IMR-90 (cell line): ENCODE data around the gene CCDC18. TPM values are rescaled to one million over a fixed set of nuclear protein-coding genes. Genes with fewer than 3 reads are reported as not detected.

Source experiments
- ATAC-seq: fragments of 200-7000 bp; cut with Tn5 transposase; 2 replicates; pipeline ENCODE4 v1.9.1; 2020; ENCODE audit warnings: low read depth, mild to moderate bottlenecking, moderate library complexity
- BruUV-seq: library from RNA; stranded (reverse); fragments of 400-500 nt; replicated peaks from 2 replicates; lab custom pipeline; 2021; lab: Mats Ljungman, UMichigan
- CTCF ChIA-PET: fragments of 300-600 bp; formaldehyde crosslinking; extraction: SDS; loops from one replicate; lab custom pipeline; 2021; ENCODE audit warnings: antibody characterized with exemption; lab: Yijun Ruan, JAX
- POLR2A ChIA-PET: fragments of 300-600 bp; sonication (Branson Sonifier 250); formaldehyde crosslinking; loops from one replicate; lab custom pipeline; 2022; ENCODE audit warnings: antibody characterized with exemption; ENCODE audit not compliant: unreplicated experiment; lab: Charles Lee
- DNase-seq: peaks from one replicate; pipeline ENCODE4 v3.0.0; 2013
- H2AFZ ChIP-seq: replicated peaks from 2 replicates; pipeline ENCODE3; 2013; ENCODE audit warnings: low read length, mild to moderate bottlenecking; ENCODE audit not compliant: poor library complexity
- H2AK5ac ChIP-seq: 2 replicates; pipeline ENCODE4 v1.6.1; 2013; ENCODE audit warnings: low read depth, low read length, inconsistent platforms
- H2AK9ac ChIP-seq: replicated peaks from 2 replicates; pipeline ENCODE3; 2013; ENCODE audit warnings: mild to moderate bottlenecking, low read depth, low read length, moderate library complexity; ENCODE audit not compliant: poor library complexity
- H2BK120ac ChIP-seq: 2 replicates; pipeline ENCODE4 v1.6.1; 2013; ENCODE audit warnings: low read depth, low read length, inconsistent platforms
- H2BK15ac ChIP-seq: 3 replicates; pipeline ENCODE4 v1.6.1; 2013; ENCODE audit warnings: low read depth, low read length, inconsistent platforms
- H2BK20ac ChIP-seq: 2 replicates; pipeline ENCODE4 v1.6.1; 2013; ENCODE audit warnings: low read depth, mild to moderate bottlenecking, inconsistent platforms, low read length, moderate library complexity
- H2BK5ac ChIP-seq: 2 replicates; pipeline ENCODE4 v1.6.1; 2013; ENCODE audit warnings: mild to moderate bottlenecking, low read depth, low read length, inconsistent platforms; ENCODE audit not compliant: poor library complexity, severe bottlenecking
- H3K14ac ChIP-seq: replicated peaks from 2 replicates; pipeline ENCODE4 v1.6.1; 2013; ENCODE audit warnings: low read depth, low read length, inconsistent platforms
- H3K18ac ChIP-seq: 2 replicates; pipeline ENCODE4 v1.6.1; 2013; ENCODE audit warnings: low read depth, low read length, control low read depth
- H3K23ac ChIP-seq: 2 replicates; pipeline ENCODE4 v1.6.1; 2013; ENCODE audit warnings: low read depth, low read length, inconsistent platforms
- H3K27ac ChIP-seq: 2 replicates; pipeline ENCODE4 v1.5.1; 2013; ENCODE audit warnings: mild to moderate bottlenecking, control low read depth, low read length; ENCODE audit not compliant: insufficient read depth
- H3K27me3 ChIP-seq: 2 replicates; pipeline ENCODE4 v1.6.1; 2013; ENCODE audit warnings: low read length; ENCODE audit not compliant: control insufficient read depth, insufficient read depth
- H3K36me3 ChIP-seq: 2 replicates; pipeline ENCODE4 v1.6.1; 2013; ENCODE audit warnings: low read length, mixed read lengths; ENCODE audit not compliant: control insufficient read depth, insufficient read depth
- H3K4ac ChIP-seq: 2 replicates; pipeline ENCODE4 v1.6.1; 2013; ENCODE audit warnings: low read depth, low read length, inconsistent platforms
- H3K4me1 ChIP-seq: 2 replicates; pipeline ENCODE4 v1.6.1; 2013; ENCODE audit warnings: low read length, mixed read lengths; ENCODE audit not compliant: control insufficient read depth, insufficient read depth
- H3K4me2 ChIP-seq: 2 replicates; pipeline ENCODE4 v1.6.1; 2013; ENCODE audit warnings: low read depth, mild to moderate bottlenecking, control low read depth, low read length, moderate library complexity
- H3K4me3 ChIP-seq: 2 replicates; pipeline ENCODE4 v1.5.1; 2013; ENCODE audit warnings: low read depth, mild to moderate bottlenecking, control low read depth, low read length, moderate library complexity; ENCODE audit not compliant: insufficient read depth
- H3K56ac ChIP-seq: 2 replicates; pipeline ENCODE4 v1.6.1; 2013; ENCODE audit warnings: low read length, inconsistent platforms; ENCODE audit not compliant: insufficient read depth; ENCODE audit errors: extremely low read depth
- H3K79me1 ChIP-seq, 2 experiments: 2 replicates each; pipeline ENCODE4 v1.6.1; 2013; ENCODE audit warnings: low read length in 2 of 2, inconsistent platforms in 1 of 2, low read depth in 1 of 2
- H3K9ac ChIP-seq: 2 replicates; pipeline ENCODE4 v1.6.1; 2013; ENCODE audit warnings: low read depth, low read length, control low read depth
- H3K9me1 ChIP-seq: 2 replicates; pipeline ENCODE4 v1.6.1; 2013; ENCODE audit warnings: low read length, inconsistent platforms; ENCODE audit not compliant: insufficient read depth
- H3K9me3 ChIP-seq: 2 replicates; pipeline ENCODE4 v1.6.1; 2013; ENCODE audit warnings: low read length; ENCODE audit not compliant: control insufficient read depth, insufficient read depth
- H4K20me1 ChIP-seq: 2 replicates; pipeline ENCODE4 v1.6.1; 2013; ENCODE audit warnings: low read length, inconsistent platforms; ENCODE audit not compliant: insufficient read depth
- H4K5ac ChIP-seq: 2 replicates; pipeline ENCODE4 v1.6.1; 2013; ENCODE audit warnings: mild to moderate bottlenecking, low read depth, low read length, control low read depth
- H4K8ac ChIP-seq, 2 experiments: 2 replicates each; pipeline ENCODE4 v1.6.1; 2013; ENCODE audit warnings: low read depth in 2 of 2, low read length in 2 of 2, control low read depth in 1 of 2, inconsistent platforms in 1 of 2
- H4K91ac ChIP-seq: 2 replicates; pipeline ENCODE4 v1.6.1; 2013; ENCODE audit warnings: low read depth, low read length, inconsistent platforms; ENCODE audit not compliant: insufficient read depth
- BHLHE40 ChIP-seq: fragments of 150-350 bp; IDR thresholded peaks from 2 replicates; pipeline ENCODE4 v1.6.1; 2016; ENCODE audit warnings: mild to moderate bottlenecking, low read depth, low read length
- MAZ ChIP-seq: IDR thresholded peaks from 2 replicates; pipeline ENCODE4 v1.6.1; 2012; ENCODE audit warnings: low read depth, mild to moderate bottlenecking, low read length, improper control_type of control experiment, moderate library complexity, borderline replicate concordance
- NFE2L2 ChIP-seq: fragments of 150-350 bp; IDR thresholded peaks from 2 replicates; pipeline ENCODE4 v1.6.1; 2016; ENCODE audit warnings: low read depth, mild to moderate bottlenecking, low read length
- RFX5 ChIP-seq: IDR thresholded peaks from 2 replicates; pipeline ENCODE4 v1.8.0; 2012; ENCODE audit warnings: low read depth, mild to moderate bottlenecking, low read length, moderate library complexity
- SMC3 ChIP-seq: fragments of 150-350 bp; IDR thresholded peaks from 2 replicates; pipeline ENCODE4 v1.6.1; 2016; ENCODE audit warnings: low read depth, mild to moderate bottlenecking, antibody characterized with exemption, low read length, moderate library complexity
- WGBS, 2 experiments: methylation state at CpG; one replicate each; pipeline versions ENCODE4 v1.1.5 to v1.1.7; 2013; ENCODE audit warnings: missing lambda C conversion rate in 2 of 2; ENCODE audit not compliant: insufficient read length in 1 of 2; ENCODE audit errors: extremely low coverage in 2 of 2; 5-methylcytosine and 5-hydroxymethylcytosine counted together
- dilution Hi-C: fragments of 300-500 bp; cut with HindIII; formaldehyde crosslinking; loops from one replicate; pipeline ENCODE4 v1.14.3; 2018; ENCODE audit warnings: low sequenced_read_pairs; ENCODE audit not compliant: unreplicated experiment
- in situ Hi-C: fragments of 300-500 bp; cut with MboI; formaldehyde crosslinking; loops from 3 replicates; pipeline ENCODE4 v1.14.3; 2019; ENCODE audit warnings: low sequenced_read_pairs, inconsistent platforms, mixed read lengths
- intact Hi-C: fragments of 100-400 bp; cut with micrococcal nuclease; formaldehyde crosslinking; loops from 2 replicates; pipeline ENCODE4 v1.10.0; 2022
- polyA plus RNA-seq, 3 experiments: library from polyadenylated mRNA; depleted of rRNA; stranded (reverse); fragments of >200 nt; gene quantifications; 2 replicates each; pipeline ENCODE4 v1.2.3, GENCODE V29; 2012; ENCODE audit warnings: low replicate concordance in 1 of 3
- total RNA-seq: library from RNA; depleted of rRNA; stranded (reverse); fragments of >200 nt; gene quantifications from 2 replicates; pipeline ENCODE4 v1.2.3, GENCODE V29; 2012
- TF ChIP-seq, protein P1 (sequence below): fragments of 150-350 bp; IDR thresholded peaks from 2 replicates; pipeline ENCODE4 v1.6.1; 2017; ENCODE audit warnings: mild to moderate bottlenecking, antibody characterized with exemption, low read length, low read depth
- TF ChIP-seq, protein P2 (sequence below): fragments of 150-350 bp; IDR thresholded peaks from 2 replicates; pipeline ENCODE4 v1.6.1; 2016; ENCODE audit warnings: low read depth, mild to moderate bottlenecking, low read length, moderate library complexity, borderline replicate concordance

The CCDC18 gene
- total and polyA plus RNA-seq, 2 of the 4 experiments (the other 2 are of a cell fraction), result 5.5 to 7.3 TPM

GRCh38 chr1:93178418-93178817 lies 2.1 kb upstream of the CCDC18 start:
- H4K8ac ChIP-seq, result no peak overlapping the region
- no peak overlapping the region for H4K91ac ChIP-seq
- no peaks in the 10 kb centered on the region for H3K4me1 ChIP-seq
- no peak overlapping the region for H2AK5ac ChIP-seq
- no peak overlapping the region for H2BK120ac ChIP-seq
- no TSS peak for BruUV-seq
- no peak overlapping the region for H2BK5ac ChIP-seq
- dilution Hi-C loops (no loop called here), in situ Hi-C loops (no loop called here), intact Hi-C loops (loop anchor here (2.0 to 5.0 kb wide), 3 partner anchors 46 to 100 kb away; partner anchors contain the start of gene MTF2)
- peak overlapping the region; percentile 41; the same call in 1 of the 2 replicates for H3K27ac ChIP-seq
- H3K4me3 ChIP-seq, result peak overlapping the region; percentile 53
- peak overlapping the region; percentile 77 for H3K9ac ChIP-seq
- no peak overlapping the region for H2AK9ac ChIP-seq
- ChIA-PET CTCF (no interaction called here), POLR2A (interaction anchor here (1.0 kb wide), 1 partner anchor 98 kb away, joined by 4 read pairs; no protein-coding TSS in a partner anchor)
- TF ChIP-seq MAZ (0 out of 2 replicates have a peak, but pooled peaks have one; percentile 16), BHLHE40 (peak; percentile 42; the same call in 1 of the 2 replicates), SMC3 (no peak), RFX5 (no peak), NFE2L2 (no peak)
- TF ChIP-seq, protein P1, sequence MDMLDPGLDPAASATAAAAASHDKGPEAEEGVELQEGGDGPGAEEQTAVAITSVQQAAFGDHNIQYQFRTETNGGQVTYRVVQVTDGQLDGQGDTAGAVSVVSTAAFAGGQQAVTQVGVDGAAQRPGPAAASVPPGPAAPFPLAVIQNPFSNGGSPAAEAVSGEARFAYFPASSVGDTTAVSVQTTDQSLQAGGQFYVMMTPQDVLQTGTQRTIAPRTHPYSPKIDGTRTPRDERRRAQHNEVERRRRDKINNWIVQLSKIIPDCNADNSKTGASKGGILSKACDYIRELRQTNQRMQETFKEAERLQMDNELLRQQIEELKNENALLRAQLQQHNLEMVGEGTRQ, result no peak
- TF ChIP-seq, protein P2, sequence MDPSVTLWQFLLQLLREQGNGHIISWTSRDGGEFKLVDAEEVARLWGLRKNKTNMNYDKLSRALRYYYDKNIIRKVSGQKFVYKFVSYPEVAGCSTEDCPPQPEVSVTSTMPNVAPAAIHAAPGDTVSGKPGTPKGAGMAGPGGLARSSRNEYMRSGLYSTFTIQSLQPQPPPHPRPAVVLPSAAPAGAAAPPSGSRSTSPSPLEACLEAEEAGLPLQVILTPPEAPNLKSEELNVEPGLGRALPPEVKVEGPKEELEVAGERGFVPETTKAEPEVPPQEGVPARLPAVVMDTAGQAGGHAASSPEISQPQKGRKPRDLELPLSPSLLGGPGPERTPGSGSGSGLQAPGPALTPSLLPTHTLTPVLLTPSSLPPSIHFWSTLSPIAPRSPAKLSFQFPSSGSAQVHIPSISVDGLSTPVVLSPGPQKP, result no peak
- H3K36me3 ChIP-seq, result peaks cover 5% of the 10 kb centered on the region
- DNase-seq (peak; percentile 17), ATAC-seq (no peak)
- no CpG with 5 or more reads among the region's 5 CpGs for WGBS, 2 experiments
- peaks cover 6 to 41% of the 10 kb centered on the region in 2 experiments for H3K79me1 ChIP-seq
- no peaks in the 10 kb centered on the region for H3K9me3 ChIP-seq
- H2BK15ac ChIP-seq, result no peak overlapping the region
- H2BK20ac ChIP-seq, result no peak overlapping the region
- peaks cover 29% of the 10 kb centered on the region for H4K20me1 ChIP-seq
- H3K56ac ChIP-seq, result no peak overlapping the region
- no peak overlapping the region; the same call in 1 of the 2 replicates for H4K5ac ChIP-seq
- no peak overlapping the region for H3K23ac ChIP-seq
- no peak overlapping the region for H2AFZ ChIP-seq
- no peak overlapping the region for H3K4ac ChIP-seq
- H3K27me3 ChIP-seq, result no peaks in the 10 kb centered on the region
- peak overlapping the region; percentile 98 for H3K4me2 ChIP-seq
- no peak overlapping the region; the same call in 1 of the 2 replicates for H3K18ac ChIP-seq
- no peaks in the 10 kb centered on the region for H3K9me1 ChIP-seq
- 0 out of 2 replicates have a peak overlapping the region, but pooled peaks have one; percentile 43 for H3K14ac ChIP-seq
